CD4-positive, alpha-beta T cell treated with Interleukin-6 for 4 hours (primary cell): Measurements from ENCODE around the gene PPP1R3D.
"Not testable (repeated sequence)": the region's sequence is repeated elsewhere in the genome, so short reads cannot be mapped to it uniquely, and the experiment has no call there.

Experiments
- DNase-seq: peaks from one replicate; pipeline ENCODE4 v3.0.0-alpha.2; 2020; ENCODE audit warnings: mixed read lengths

The PPP1R3D gene, protein sequence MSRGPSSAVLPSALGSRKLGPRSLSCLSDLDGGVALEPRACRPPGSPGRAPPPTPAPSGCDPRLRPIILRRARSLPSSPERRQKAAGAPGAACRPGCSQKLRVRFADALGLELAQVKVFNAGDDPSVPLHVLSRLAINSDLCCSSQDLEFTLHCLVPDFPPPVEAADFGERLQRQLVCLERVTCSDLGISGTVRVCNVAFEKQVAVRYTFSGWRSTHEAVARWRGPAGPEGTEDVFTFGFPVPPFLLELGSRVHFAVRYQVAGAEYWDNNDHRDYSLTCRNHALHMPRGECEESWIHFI

DNA sequence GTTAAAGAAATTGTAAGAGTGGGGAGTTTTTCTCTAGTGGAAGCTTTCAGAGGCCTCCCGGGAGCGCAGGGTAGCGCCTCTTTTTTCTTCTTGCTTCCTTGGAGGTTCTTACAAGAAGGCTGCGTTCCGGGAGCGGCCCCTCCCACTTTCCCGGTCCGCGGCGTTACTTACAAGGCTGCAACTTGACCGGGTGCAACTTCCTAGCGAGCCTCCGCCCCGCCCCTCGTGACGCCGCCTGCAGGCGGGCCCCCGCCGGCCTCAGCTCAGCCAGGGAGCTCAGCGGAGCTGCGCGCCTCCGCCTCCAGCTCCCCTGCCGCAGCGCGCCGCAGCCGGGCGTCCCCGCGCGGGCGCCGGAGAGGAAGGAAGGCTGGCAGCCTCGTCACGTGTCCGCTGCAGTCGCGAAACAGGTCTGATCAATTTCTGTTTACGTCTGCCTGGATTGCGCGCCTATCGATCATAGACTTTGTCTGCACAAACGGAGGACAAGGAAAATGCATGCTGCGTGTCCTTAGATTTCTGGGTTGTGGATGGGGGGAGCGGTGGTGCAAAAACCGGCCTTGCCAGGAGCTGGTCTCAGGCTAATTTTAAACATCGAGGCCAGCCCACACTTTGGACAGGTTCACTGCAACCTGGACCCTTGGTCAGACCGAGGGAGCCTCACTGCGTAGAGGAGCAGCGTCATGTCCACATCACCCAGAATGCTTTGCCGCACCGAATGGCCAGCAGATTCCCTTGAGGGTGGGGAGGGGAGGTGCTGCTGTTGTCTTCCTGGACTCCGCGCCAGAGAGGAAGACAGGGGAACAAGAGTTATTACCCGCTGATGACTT is at the start of gene PPP1R3D, which contains the start of gene FAM217B:
Gene PPP1R3D (minus strand): TSS at position 177 of the 827 bp plus-strand sequence. CDS start 374 bp downstream, outside the sequence.
Gene FAM217B (plus strand): TSS at position 261 of the 827 bp plus-strand sequence. CDS start 3,555 bp downstream, outside the sequence.
- peak; percentile 94 for DNase-seq

DNA sequence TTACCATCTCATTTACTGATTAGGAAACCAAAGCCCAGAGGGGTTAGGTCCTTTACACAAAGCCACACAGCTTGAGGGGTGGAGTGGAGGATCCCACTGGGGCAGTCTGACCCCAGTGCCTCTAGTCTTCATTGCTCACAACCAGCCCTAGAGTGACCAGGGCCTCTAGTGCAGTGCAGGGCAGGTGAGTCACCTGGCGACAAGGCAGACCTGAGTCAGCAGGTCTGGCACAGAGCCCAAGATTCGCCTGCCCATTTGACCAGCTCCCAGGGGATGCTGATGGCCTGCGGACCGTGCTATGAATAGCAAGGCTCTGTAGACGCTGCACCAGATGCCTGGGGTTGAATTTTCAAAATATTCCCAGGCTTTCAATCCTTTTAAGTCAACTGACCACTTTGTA is 48.0 kb upstream of the PPP1R3D start:
- no peak for DNase-seq

DNA sequence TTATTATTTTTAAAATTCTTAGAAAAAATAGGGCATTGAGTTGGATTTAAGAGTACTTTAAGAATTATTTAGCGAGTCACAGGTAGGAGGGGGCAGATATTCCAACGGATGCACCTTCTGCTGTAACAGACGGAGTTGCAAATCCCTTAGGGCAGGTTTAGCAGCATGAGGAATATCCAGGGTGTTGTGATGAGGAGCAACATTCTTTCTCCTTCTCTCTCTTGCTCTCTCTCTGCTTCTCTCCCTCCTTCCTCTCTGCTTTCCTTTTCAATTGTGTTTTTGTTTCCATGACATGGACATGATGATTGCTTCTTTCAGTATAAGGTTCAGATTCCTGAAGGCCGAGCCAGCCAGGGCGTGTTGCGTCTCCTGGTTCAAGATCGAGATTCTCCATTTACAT is 47.0 kb upstream of the PPP1R3D start:
- no peak for DNase-seq

DNA sequence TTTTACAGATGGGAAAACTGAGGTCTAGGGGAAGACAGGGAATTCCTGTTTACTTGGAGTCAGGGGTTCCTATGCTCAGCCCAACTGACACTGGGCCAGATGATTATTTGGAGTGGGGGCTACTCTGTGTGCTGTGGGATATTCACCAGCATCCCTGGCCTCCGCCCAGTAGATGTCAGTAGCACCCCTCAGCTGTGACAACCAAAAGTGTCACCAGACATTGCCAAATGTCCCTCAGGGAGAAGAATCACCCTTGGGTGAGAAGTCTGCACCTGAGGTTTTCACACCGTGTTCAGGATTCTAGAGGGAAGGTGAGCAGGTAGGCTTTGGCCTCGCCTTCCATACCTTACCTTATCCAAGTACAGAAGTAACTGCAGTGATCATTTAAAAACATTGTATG is 45.8 kb upstream of the PPP1R3D start:
- DNase-seq = no peak

DNA sequence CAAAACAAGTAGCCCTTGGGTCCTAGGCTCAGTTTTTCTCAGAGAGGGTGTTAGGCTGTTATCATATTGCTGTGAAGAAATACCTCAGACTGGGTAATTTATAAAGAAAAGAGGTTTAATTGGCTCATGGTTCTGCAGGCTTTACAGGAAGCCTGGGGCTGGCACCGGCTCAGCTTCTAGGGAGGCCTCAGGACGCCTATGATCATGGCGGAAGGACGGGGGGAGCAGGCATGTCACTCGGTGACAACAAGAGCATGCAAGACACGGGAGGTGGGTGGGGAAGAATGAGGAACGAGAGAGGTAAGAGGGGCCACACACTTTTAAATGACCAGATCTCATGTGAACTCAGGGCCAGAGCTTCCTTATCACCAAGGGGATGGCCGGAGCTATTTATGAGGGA is 45.1 kb upstream of the PPP1R3D start:
- no peak for DNase-seq

- DNase-seq = no peak
Observed at GRCh38 chr20:59984541-59984940, 44.4 kb upstream of the PPP1R3D start.

GRCh38 chr20:59983076-59983475 is 43.0 kb upstream of the PPP1R3D start:
- no peak for DNase-seq

GRCh38 chr20:59977086-59977485 is 37.0 kb upstream of the PPP1R3D start:
- DNase-seq = no peak

DNA sequence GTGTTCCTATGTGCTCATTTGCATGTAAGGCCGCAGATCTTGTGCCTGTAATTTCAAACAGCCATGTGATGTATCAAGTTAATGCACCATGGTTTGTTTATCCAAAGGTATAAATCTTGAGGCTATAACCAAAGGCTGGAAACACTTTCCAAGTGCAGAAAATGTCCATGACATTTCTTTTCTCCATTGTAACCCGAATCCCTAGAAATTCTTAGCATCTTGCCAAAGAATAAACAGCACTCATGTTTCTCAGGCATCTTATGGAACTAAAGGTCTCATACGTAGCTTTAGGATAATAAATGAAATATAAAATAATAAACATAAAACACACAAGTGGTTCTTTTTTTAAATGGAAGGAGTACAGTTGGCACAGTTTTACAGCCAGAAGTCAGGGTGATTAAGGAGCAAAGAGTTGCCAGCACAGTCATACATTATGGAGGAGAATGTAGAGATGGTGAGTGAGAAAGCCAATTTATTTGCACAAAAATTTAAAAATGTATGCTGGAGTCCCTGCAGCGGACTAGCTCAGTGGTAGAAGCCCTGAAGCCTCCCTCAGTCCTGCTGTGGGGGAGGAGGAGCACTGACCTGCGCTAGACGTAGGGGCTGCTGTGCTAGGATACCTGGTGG is 36.2 kb upstream of the PPP1R3D start:
- DNase-seq = no peak

- no peak for DNase-seq
Observed at GRCh38 chr20:59972037-59972801, 32.1 kb upstream of the PPP1R3D start.

- no peak for DNase-seq
Observed at GRCh38 chr20:59971428-59971827, 31.3 kb upstream of the PPP1R3D start.

- DNase-seq = no peak
Observed at GRCh38 chr20:59966428-59966827, 26.3 kb upstream of the PPP1R3D start.

DNA sequence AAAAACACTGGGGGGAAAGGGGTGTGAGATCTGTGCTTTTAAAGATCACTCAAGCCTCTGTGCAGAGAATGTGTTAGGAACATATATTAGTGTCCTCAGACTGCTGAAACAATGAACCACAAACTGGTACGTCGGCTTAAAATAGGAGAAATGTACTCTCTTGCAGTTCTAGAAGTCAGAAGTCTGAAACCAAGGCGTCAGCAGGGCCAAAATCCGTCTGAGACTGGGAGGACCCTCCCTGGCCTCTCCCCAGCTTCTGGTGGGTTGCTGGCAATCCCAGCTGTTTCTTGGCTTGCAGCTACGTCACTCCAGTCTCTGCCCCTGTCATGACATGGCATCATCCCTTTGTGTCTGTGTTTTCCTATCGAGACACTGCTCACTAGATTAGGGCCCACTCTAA is 22.1 kb upstream of the PPP1R3D start:
- DNase-seq = no peak

DNA sequence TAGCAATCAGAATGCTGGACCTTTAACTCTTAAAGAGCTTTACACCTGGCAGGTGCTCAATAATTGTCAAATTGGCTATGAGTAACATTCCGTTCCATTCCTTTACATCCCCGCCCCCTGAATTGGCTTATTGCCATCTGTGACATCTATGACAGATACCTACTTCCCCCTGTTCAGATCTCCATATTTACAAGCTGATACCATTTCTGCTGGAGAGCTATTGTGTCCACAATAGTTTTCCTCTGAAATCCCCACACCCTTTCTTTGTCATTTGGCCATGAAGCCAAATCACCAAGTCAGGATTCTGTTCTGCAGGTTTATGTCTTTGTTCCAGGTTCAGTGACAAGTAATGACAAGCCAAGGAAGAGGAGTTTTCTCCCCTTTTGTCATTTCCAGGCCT is 21.3 kb upstream of the PPP1R3D start:
- DNase-seq = no peak

DNA sequence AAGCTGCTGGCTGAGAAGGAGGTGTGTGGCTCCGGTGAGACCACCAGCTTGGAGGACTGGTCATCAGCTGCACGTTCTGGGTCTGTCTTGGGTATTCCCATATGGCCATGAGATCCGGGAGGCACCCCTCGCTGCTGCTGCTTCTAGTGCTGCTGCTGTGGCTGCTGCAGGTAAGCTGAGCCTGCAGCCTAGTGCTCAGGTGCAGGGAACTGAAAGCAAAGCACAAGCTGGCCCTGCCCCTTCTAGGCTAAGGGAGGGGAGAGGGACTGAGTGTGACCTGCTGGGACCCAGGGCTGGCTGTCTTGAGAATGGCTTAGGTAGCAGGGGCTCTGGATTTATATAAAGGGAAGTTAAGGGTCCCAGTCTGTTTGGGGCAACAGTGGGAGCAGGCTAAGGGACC is 18.5 kb upstream of the PPP1R3D start:
- no peak for DNase-seq

DNA sequence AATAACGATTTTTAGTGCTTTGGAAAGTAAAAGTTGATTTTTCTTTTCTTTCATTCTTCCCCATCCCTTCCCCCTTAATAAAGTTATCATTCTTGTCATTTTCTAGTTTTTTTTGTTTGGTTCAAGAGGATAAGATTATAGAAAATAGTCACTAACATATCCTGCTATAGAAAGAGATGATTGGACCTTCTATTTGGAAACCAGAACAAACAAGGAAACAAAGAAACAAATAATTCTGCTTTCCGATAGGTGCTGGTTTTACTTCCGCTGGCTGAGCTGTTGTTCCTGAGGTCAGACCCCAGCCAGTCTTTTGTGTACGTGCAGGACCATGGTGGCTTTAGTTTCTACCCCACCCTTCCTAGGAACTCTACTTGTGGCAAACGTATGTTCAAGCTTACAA is 18.0 kb upstream of the PPP1R3D start, which contains the start of gene CDH26:
Gene CDH26 (plus strand): TSS at position 301 of the 400 bp plus-strand sequence. CDS start 304 bp downstream, outside the sequence.
- no peak for DNase-seq

- not testable (repeated sequence) for DNase-seq
Observed at GRCh38 chr20:59957568-59957967, 17.5 kb upstream of the PPP1R3D start.

DNA sequence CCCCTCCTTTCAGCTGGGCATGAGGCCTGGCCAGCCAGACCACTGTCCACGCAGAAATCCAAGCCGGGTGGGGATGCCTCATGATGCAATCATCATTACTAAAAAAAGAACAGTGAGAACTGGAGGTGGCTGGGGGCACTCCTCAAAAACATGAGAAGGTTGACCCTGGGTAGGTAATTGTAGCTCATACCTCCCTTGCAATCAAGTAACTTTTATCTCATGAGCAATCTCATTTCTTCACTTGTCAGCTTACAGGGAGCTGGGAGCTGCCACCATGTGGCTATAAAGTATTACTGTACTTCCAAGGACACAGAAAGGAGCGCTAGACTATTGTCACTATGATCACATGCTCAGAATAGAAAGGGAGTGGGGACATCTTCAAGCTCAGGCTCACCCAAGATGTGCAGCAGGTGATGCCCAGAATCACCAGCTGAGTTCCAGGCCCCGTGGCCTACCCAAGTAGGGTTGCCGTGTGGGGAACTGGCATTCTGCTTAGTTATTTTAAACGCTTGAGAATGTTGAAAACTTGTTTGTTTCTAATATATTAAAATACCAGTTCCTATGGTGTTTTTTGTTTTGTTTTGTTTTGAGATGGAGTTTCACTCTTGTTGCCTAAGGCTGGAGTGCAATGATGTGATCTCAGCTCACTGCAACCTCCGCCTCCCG is 15.2 kb upstream of the PPP1R3D start:
- DNase-seq = no peak

GRCh38 chr20:59954718-59955117 is 14.6 kb upstream of the PPP1R3D start:
- DNase-seq = no peak

- no peak for DNase-seq
Observed at GRCh38 chr20:59949911-59950310, 9.8 kb upstream of the PPP1R3D start.

DNA sequence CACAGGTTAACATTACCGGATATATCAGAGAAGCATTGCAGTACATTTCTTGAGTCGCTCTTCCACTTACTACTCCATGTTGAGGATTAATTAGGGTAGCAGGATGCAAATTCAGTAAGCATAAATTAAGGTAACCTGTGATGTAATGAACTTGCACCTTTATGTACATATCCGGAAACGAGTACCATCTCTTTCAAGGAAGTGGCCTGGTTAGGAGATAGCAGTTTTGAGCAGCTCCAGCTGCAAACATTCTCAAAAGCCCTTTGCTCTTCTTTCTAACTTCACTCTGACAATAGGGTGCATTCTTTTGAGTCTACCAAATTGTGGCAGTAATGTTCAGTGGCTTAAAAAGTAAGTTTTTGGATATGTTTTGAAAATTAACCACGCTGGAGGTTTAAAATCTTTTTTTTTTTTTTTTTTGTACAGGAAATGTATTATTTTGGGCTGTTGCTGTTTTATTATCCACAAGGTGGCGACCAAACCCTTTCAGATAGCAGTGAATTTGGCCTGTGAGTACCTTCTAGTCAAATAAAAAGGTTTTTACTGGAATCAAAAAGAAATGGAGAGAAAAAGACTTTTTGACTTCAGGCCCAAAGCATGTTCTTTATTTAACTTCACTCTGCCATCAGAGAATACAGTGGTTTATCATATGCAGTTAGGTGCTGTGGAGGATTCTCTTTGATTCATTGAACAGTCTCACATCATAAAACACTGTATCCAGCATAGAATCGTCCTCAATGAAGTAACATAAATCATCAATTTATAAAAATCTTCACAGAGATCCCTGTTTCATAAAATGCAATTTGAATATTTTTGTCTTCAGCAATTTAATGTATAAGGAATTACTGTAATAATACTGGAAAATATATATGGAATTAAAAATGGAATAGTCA is 9.0 kb upstream of the PPP1R3D start:
- DNase-seq = peak; percentile 51
